Measurements from ENCODE around the gene TCHH. TPM values are rescaled to one million over a fixed set of nuclear protein-coding genes. Genes with fewer than 3 reads are reported as not detected.
"Not testable (repeated sequence)": the region's sequence is repeated elsewhere in the genome, so short reads cannot be mapped to it uniquely, and the experiment has no call there.

Gene TCHH
- total RNA-seq, 1 donor from 2014 or later, result 0.11 TPM

DNA sequence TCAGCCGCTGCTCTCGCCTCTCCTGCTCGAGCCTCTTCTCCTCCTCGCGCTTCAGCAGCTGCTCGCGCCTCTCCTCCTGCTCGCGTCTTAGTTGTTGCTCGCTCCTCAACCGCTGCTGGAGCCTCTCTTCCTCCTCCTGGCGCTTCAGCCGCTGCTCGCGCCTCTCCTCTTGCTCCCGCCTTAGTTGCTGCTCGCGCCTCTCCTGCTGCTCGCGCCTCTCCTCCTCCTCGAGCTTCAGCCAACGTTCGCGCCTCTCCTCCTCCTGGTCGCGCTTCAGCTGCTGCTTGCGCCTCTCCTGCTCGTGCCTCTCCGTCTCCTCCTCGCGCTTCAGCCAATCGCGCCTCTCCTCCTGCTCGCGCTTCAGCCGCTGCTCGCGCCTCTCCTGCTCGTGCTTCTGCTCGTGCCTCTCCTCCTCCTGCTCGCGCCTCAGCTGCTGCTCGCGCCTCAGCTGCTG lies 3.7 kb downstream of the TCHH start:
- intact Hi-C loops (cut with micrococcal nuclease), result loop anchor here (5.0 kb wide), 2 partner anchors 59 to 76 kb away; no protein-coding TSS in a partner anchor

DNA sequence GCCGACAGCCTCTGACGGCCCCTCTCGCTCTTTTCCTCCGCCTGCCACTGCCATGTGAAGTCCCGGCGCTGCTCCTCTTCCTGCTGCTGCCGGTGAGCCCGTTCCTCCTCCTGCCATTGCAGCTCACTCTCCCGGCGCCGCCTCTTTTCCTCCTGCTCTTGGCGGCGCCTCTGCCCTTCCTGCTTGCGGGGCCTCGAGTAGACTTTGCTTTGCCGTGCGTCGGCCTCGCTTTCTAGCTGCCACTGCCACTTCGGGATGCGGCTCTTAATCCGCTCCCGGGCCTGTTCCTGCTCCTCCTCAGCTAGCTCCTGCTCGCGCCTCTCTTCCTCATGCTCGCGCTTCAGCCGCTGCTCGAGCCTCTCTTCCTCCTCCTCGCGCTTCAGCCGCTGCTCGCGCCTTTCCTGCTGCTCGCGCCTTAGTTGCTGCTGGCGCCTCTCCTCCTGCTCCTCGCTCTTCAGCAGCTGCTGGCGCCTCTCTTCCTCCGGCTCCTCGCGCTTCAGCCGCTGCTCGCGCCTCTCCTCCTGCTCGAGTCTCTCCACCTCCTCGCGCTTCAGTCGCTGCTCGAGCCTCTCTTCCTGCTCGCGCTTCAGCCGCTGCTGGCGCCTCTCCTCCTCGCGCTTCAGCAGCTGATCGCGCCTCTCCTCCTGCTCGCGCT lies 4.3 kb downstream of the TCHH start:
- intact Hi-C loops (cut with micrococcal nuclease), result loop anchor here (5.0 kb wide), 2 partner anchors 59 to 76 kb away; no protein-coding TSS in a partner anchor

DNA sequence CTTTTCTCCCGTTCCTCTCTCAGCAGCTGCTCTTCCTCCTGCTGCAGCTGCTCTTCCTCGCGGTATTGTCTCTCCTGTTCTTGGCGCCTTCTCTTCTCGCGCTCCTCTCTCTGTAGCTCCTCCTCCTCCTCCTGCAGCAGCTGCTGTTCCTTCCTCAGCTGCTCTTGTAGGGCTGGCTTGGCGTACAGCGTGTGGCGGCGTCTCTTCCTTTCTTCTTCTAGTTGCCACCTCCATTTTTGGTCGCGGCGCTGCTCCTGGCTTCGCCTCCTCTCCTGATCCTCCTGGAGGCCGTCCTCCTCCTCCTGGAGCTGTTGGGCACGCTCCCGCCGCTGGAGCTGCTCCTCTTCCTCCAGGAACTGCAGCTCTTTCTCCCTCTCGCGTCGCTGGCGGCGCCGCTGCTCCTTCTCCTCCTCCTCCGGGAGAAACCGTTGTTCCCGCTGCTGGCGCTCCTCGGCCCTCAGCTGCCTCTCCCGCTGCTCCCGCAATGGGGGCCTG lies 4.8 kb downstream of the TCHH start:
- intact Hi-C loops (cut with micrococcal nuclease), result loop anchor here (5.0 kb wide), 2 partner anchors 58 to 77 kb away; no protein-coding TSS in a partner anchor

DNA sequence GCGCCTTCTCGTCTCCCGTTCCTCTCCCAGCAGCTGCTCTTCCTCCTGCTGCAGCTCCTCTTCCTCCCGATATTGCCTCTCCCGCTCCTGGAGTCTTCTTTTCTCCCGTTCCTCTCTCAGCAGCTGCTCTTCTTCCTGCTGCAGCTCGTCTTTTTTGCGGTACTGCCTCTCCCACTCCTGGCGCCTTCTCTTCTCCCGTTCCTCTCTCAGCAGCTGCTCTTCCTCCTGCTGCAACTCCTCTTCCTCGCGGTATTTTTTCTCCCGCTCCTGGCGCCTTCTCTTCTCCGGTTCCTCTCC lies 5.3 kb downstream of the TCHH start:
- intact Hi-C loops (cut with micrococcal nuclease), result loop anchor here (5.0 kb wide), 2 partner anchors 58 to 77 kb away; no protein-coding TSS in a partner anchor

DNA sequence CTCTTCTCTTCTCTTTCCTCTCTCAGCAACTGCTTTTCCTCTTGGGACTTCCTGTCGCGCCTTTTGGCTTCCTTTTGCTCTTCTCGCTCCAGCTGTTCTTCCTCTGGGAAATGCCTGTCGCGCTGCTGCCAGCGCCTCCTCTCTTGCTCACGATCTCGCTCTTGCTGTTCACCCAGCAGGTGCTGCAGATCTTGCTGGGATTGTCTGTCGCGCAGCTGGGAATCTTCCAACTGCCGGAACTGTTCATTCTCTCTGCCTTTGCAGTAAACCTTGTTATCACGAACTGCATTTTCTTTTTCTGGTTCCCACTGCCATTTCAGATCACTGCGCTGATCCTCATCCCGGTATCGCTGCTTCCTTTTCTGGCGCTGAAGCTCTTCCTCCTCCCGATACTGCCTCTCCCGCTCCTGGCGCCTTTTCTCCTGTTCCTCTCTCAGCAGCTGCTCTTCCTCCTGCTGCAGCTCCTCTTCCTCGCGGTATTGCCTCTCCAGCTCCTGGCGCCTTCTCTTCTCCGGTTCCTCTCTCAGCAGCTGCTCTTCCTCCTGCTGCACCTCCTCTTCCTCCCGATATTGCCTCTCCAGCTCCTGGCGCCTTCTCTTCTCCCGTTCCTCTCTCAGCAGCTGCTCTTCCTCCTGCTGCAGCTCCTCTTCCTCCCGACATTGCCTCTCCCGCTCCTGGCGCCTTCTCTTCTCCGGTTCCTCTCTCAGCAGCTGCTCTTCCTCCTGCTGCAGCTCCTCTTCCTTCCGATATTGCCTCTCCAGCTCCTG lies 5.8 kb downstream of the TCHH start:
- intact Hi-C loops (cut with micrococcal nuclease), result no loop called here

DNA sequence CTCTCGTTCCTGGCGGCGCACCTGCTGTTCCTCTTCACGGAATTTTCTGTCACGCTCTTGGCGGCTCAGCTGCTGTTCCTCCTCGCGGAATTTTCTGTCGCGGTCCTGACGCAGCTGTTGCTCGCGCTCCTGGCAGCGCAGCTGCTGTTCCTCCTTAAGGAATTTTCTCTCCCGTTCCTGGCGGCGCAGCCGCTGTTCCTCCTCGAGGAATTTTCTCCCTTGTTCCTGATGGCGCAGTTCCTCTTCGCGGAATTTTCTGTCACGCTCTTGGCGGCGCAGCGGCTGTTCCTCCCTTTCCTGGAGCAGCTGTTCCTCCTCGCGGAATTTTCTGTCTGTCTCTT lies 6.4 kb downstream of the TCHH start:
- intact Hi-C loops (cut with micrococcal nuclease), result no loop called here

DNA sequence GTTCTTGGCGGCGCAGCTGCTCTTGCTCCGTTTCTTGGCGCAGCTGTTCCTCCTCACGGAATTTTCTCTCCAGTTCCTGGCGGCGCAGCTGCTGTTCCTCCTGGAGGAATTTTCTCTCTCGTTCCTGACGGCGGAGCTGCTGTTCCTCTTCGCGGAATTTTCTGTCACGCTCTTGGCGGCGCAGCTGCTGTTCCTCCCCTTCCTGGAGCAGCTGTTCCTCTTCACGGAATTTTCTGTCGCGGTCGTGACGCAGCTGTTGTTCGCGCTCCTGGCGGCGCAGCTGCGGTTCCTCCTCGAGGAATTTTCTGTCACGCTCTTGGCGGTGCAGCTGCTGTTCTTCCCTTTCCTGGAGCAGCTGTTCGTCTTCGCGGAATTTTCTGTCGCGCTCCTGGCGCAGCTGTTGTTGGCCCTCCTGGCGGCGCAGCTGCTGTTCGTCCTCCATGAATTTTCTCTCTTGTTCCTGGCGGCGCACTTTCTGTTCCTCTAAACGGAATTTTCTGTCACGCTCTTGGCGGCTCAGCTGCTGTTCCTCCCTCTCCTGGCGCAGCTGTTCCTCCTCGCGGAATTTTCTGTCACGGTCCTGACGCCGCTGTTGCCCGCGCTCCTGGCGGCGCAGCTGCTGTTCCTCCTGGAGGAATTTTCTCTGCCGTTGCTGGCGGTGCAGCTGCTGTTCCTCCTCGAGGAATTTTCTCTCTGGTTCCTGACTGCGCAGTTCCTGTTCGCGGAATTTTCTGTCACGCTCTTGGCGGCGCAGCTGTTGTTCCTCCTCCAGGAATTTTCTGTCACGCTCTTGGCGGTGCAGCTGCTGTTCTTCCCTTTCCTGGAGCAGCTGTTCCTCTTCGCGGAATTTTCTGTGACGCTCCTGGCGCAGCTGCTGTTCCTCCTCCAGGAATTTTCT lies 7.0 kb downstream of the TCHH start:
- intact Hi-C loops (cut with micrococcal nuclease), result no loop called here

DNA sequence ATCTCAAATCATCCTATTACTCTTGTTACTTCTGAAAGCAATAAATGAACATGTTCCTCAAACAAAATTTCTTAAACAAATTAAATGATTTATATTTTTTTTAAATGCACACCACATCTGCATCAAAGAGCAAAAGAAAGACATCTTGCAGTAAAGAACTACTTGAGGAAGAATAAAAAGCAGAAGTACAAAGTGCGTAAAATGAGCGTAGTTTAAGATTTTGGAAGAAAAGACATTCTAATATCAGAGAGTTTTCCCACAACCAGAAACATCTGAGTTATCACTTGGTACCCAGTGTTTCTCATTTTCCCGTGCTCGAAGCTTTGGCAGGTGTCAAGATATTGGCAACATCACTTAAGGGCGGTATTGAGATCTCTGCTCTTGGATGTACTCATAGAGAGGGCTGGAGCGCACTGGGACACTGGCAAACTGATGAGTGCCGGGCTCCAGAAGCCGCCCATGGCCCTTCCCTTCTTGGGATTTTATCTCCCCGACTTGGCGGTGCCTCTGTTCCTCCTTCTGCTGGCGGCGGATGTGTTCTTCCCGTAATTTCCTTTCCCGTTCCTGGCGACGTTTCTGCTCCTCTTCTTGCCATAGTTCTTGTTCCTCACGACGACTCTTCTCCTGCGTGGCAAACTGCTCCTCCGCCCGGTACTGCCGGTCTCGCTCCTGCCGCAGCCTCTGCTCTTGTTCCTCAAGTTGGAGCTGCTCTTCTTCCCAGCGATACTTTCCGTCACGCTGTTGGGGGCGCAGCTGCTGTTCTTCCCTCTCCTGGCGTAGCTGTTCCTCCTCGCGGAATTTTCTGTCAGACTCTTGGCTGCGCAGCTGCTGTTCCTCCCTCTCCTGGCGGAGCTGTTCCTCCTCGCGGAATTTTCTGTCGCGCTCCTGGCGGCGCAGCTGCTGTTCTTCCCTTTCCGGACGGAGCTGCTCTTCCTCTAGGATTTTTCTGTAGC lies 7.9 kb downstream of the TCHH start:
- intact Hi-C loops (cut with micrococcal nuclease), result no loop called here

DNA sequence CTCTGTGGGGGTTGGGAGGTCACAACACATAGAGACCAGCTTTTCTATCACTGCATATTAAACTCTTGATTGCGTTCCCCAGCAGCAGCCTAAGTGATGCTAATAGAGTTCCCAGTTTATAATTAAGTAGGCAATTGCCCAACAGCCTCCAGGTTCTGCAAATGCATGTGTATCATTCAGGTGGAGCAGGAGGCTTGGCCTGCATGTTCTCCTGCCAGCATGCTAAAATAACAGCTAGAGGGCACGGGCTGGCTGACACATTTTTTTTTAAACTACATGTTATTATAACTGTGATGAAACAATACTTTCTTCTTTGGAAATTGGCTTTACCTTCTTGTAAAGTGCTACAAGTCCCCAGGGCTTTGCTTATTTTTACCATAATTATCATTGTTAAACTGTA lies 10.4 kb downstream of the TCHH start:
- intact Hi-C loops (cut with micrococcal nuclease), result no loop called here

DNA sequence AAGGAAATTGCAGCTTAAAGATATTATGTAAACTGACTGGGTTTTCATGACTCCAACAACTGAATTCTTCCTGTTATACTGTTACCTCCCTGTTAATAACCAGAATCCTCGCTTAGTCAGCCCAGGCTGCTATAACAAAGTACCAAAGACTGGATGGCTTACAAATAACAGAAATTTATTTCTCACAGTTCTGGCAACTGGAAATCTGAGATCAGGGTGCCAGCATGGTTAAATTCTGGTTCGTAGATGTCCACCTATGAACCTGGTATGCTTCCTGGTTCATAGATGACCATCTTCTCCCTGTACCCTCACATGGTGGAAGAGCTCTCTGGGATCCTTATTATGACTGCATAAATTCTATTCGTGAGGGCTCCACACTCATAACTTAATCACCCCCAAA lies 18.3 kb downstream of the TCHH start:
- intact Hi-C loops (cut with micrococcal nuclease), result no loop called here

DNA sequence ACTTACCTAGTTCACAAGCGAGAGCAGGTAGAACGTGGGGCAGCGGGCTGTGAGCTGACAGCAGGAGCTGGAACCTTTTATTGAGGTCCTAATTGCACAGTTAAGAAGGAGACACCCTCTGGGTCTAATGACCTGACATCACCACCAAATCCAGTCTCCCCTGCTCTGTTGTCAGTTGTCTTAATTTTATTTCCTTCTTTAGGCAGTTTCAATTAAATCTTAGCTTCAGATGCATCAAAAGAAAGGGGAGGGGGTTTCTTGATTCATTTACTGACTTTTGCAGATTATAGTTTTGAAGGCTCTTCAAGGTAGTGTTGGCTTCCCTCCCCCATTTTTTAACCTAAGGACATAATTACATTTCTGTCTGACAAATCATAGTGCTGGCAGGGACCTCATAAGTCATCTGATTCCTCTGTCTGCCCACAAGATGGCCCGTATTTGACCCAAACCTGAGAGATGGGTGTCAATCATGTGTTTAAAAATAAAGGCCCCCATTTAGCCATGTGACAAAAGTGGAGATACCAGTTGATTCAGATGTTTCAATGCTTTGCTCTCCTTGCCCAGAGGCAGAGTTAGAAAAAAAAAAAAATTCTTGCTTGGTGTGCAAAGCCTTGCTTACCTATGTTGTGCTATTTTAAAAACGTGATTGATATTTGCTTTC lies 26.1 kb downstream of the TCHH start, which contains the start of gene TCHHL1:
TSS of gene TCHHL1 (minus strand) at position 51 of the 661 bp plus-strand sequence. CDS start 921 bp downstream, outside the sequence.
- intact Hi-C loops (cut with micrococcal nuclease), result no loop called here

DNA sequence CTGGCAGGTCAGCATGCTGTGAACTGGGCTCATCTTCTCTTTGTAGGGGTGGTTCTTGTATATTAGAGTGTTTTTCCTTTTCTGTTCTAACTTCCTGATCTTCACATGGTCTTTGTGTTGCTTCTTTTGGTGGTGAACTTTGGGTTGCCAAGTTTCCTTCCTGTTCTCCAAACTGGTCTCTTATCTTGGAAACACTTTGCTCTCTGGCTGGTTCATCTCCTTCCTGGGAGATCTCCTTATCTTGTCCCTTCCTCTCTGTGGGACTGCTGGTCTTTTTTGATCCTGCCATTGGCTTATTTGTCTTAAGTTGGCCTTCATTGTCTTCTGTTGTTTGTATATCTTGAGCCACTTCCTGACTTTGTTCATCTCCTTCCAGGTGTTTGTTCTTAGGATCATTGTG lies 28.5 kb downstream of the TCHH start:
- intact Hi-C loops (cut with micrococcal nuclease), result no loop called here

DNA sequence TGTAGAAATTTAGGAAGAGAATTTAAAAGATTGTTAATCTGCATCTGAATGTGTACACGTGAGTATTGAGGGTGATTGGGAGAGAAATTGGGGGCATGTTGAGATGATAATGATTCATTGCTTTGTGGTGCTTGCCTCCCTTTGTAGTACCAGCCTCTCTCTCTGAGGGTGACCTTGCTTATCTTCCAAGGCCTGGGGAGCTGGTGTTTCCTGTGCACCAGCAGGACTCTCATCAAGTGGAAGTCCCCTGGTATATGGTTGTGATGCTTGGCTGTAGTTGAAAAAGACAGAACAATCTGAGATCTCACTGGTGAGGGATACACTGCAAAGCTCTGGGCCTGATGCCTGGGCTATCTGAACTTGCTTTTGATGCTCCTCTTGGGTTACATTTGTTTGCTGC lies 30.4 kb downstream of the TCHH start:
- intact Hi-C loops (cut with micrococcal nuclease), result no loop called here

DNA sequence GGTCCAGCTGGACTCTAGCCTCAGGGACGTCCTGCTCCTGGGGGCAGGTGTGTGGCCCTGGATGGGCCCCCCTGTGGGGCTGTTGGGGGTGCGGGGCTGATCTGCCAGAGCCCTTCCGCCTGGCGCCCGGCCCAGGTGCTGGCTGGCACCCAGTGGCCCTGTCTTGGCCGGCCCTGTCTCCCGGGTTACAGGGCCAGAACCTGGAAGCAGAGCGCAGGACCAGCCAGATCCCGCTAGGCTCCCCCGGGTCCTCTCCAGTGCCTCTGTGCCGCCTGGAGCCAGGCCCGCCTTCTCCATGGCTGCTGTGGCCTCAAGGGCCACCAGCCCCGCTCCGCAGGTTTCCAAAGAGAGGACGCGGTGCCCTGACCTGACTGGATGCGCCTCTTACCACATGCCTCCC lies 34.2 kb downstream of the TCHH start:
- intact Hi-C loops (cut with micrococcal nuclease), result not testable (repeated sequence)

DNA sequence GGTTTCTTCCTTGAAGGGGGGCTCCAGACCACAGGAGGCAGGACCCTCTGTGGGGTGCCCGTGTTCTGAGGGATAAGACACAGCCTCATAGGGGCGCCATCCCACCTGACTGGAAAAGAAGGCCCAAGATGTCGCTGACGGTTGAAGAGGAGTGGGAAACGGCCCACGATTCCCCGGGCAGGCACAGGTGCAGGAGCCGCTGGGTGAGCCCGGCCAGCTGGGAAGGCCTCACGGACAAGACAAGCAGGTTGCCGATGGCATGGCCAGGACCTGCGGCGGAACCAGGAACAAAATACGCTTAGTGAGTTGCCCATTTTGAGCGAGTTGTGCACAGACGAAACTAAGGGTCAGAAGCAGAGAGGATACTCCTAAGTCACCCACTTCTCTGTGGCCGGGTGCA lies 34.8 kb downstream of the TCHH start:
- intact Hi-C loops (cut with micrococcal nuclease), result not testable (repeated sequence)

DNA sequence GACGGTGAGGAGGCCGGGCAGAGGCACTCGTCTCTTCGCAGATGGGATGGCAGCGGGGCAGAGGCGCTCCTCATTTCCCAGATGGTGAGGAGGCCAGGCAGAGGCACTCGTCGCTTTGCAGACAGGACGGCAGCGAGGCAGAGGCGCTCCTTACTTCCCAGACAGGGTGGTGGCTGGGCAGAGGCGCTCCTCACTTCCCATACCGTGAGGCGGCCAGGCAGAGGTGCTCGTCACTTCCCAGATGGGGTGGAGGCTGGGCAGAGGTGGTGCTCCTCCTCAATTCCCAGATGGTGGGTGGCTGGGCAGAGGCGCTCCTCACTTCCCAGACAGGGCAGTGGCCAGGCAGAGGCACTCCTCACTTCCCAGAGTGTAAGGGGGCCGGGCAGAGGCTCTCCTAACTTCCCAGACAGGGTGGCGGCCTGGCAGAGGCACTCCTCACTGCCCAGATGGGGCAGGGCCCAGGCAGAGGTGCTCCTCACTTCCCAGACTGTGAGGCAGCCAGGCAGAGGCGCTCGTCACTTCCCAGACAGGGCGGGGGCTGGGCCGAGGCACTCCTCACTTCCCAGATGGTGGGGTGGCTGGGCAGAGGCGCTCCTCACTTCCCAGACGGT lies 36.3 kb downstream of the TCHH start:
- intact Hi-C loops (cut with micrococcal nuclease), result no loop called here

DNA sequence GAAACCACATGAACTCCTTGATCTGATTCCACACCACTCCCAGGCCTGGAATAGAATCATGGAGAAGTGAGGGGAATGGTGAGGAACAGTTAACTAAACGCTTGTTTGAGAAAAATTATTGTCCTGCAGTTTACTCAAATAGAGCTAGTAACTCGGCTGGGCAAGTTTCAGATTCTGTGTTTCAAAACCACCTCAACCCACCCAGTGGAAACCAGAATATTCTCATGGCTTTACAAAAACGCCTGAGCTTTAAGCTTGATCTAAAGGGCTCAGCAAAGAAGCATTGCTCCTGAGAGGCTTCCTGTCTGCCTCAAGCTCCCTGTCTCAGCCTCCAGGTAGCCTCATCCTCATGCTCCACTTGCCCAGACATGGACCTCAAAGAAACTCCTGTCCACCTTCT lies 42.9 kb downstream of the TCHH start:
- intact Hi-C loops (cut with micrococcal nuclease), result no loop called here

DNA sequence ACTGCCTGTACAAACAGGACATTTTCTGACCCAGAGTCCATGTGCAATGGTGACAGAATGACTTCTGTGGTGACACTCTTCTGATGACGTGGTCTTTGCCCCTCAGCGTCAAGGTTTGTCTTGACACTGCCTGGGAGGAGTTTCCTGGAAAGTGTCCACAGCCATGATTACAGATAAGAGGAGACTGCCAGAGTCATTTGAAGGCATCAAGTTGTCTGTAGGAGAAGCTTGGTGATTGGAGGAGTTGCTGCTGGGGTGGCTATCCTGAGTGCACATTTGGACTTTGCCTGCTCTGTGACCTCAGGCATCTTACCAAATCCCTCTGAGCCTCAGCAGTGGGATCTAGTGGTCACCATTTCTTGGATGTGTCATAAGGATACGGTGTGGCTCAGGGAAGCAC lies 44.1 kb downstream of the TCHH start:
- intact Hi-C loops (cut with micrococcal nuclease), result no loop called here

DNA sequence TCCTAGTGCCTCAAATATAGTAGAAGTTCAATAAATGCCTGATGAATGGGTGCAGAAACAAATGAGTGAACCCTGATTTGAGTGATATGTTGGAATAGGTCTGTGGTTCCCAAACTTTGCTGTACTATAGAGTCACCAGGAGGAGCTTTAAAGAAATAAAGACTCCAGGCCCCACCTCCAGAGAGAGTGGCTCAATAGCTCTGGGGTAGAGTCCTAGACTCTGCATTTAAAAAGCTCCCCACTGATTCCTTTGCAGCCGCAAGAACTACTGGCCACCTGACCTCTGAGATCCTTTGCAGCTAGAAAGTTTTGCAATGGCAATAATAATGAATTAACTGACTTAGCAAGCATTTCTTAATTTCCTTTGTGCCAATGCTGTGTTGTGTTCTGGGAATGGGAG lies 47.3 kb downstream of the TCHH start:
- intact Hi-C loops (cut with micrococcal nuclease), result no loop called here

DNA sequence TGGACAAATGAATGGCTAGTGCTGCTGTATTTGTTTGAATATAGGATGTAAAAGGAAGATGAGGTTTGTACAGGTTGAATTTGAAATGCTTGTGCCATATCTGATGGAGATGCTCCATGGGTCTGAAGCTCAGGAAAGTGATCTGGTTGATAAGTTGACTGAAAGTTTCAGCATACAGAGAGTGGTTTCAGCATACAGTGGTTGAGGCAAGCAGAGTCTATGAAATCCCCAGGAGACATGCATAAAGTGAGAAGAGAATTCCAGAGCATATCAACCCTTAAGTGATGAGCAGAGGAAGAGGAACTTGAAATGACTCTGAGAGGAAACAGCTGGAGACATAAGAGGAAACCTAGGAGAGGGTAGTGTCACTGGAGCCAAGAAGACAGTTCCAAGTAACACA lies 48.1 kb downstream of the TCHH start:
- intact Hi-C loops (cut with micrococcal nuclease), result no loop called here
